Measurements from ENCODE around the gene PTH1R. TPM values are rescaled to one million over a fixed set of nuclear protein-coding genes. Genes with fewer than 3 reads are reported as not detected.
"Not testable (repeated sequence)": the region's sequence is repeated elsewhere in the genome, so short reads cannot be mapped to it uniquely, and the experiment has no call there.

Gene PTH1R
- total RNA-seq, 1 donor from 2014 or later, result 14.5 TPM

DNA sequence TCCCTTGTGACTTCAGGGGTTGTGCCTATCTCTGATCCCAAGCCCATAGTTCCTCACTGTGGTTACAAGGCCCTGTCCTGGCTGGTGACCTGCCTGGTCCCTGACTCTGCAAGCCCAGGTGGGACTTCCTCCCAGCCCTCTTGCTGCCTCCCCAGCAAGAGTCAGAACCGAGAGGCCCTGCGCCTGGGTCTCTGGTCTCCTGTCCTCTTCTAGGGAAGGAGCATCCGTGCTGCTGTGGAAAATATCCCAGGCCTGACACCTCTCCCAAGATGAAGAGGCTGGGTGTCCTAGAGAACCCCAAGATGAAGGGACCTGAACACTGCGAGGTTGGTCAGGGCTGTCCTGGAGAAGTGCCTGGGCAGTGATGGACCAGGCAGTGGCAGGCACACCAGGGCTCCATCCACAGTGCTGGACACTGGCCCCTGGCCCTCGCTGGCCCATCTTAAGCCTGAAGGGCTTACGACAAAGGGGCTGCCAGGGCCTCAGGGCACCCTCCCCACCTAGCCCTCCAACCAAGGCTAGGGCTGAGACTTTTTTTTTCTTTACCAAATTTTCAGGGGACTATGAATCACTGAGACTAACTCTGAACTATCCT lies 32.7 kb downstream of the PTH1R start:
- H3K27ac ChIP-seq, result no peak overlapping the region
- no peaks in the 10 kb centered on the region for H3K36me3 ChIP-seq
- ATAC-seq (no peak), DNase-seq (peak; percentile 20)
- peaks cover 4% of the 10 kb centered on the region for H3K27me3 ChIP-seq (ENCODE audit: low read depth)
- TF ChIP-seq, protein P1, sequence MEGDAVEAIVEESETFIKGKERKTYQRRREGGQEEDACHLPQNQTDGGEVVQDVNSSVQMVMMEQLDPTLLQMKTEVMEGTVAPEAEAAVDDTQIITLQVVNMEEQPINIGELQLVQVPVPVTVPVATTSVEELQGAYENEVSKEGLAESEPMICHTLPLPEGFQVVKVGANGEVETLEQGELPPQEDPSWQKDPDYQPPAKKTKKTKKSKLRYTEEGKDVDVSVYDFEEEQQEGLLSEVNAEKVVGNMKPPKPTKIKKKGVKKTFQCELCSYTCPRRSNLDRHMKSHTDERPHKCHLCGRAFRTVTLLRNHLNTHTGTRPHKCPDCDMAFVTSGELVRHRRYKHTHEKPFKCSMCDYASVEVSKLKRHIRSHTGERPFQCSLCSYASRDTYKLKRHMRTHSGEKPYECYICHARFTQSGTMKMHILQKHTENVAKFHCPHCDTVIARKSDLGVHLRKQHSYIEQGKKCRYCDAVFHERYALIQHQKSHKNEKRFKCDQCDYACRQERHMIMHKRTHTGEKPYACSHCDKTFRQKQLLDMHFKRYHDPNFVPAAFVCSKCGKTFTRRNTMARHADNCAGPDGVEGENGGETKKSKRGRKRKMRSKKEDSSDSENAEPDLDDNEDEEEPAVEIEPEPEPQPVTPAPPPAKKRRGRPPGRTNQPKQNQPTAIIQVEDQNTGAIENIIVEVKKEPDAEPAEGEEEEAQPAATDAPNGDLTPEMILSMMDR (IDR thresholded peaks at IDR 0.05), result no peak
- H3K9me3 ChIP-seq, result no peaks in the 10 kb centered on the region
- intact Hi-C loops (cut with DNase I), result no loop called here
- no peak overlapping the region for H3K4me3 ChIP-seq
- H3K4me1 ChIP-seq, result peaks cover 26% of the 10 kb centered on the region

DNA sequence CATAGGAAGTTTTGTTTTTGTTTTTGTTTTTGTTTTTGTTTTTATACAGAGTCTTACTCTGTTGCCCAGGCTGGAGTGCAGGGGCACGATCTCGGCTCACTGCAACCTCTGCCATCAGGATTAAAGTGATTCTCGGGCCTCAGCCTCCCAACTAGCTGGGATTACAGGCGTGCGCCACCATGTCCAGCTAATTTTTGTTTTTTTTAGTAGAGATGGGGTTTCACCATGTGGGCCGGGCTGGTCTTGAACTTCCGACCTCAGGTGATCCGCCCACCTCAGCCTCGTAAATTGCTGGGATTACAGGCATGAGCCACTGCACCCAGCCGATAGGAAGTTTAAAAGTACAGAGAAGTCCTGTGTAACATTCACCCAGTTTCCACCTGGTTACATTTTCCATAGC lies 33.4 kb downstream of the PTH1R start:
- ATAC-seq; intact Hi-C loops (cut with DNase I); H3K27ac ChIP-seq; H3K36me3 ChIP-seq; H3K9me3 ChIP-seq; H3K4me3 ChIP-seq; H3K27me3 ChIP-seq (ENCODE audit: low read depth); DNase-seq: not testable (repeated sequence)
- peaks cover 26% of the 10 kb centered on the region for H3K4me1 ChIP-seq

DNA sequence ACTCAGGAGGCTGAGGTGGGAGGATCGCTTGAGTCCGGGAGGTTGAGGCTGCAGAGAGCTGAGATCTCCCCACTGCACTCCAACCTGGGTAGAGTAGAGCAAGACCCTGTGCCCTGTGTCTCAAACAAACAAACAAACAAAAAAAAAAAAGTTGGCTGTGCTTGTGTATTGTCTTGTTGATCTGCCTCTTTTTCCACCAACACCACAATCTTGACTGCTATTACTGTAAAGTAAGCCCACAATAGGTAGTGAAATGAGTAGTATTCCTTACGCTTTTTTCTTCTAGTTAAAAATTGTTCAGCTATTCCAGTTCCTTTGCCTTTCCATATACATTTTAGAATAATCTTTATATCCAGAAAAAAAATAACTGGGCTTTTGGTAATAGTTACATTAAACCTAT lies 35.5 kb downstream of the PTH1R start:
- no peak overlapping the region for H3K4me3 ChIP-seq
- peaks cover 4% of the 10 kb centered on the region for H3K27me3 ChIP-seq (ENCODE audit: low read depth)
- peaks cover 11% of the 10 kb centered on the region for H3K36me3 ChIP-seq
- H3K27ac ChIP-seq, result no peak overlapping the region
- H3K4me1 ChIP-seq, result peaks cover 25% of the 10 kb centered on the region
- no peak for DNase-seq
- no peak for ATAC-seq
- H3K9me3 ChIP-seq, result peaks cover 3% of the 10 kb centered on the region
- intact Hi-C loops (cut with DNase I), result no loop called here
- TF ChIP-seq, protein P1 (IDR thresholded peaks at IDR 0.05), result no peak

DNA sequence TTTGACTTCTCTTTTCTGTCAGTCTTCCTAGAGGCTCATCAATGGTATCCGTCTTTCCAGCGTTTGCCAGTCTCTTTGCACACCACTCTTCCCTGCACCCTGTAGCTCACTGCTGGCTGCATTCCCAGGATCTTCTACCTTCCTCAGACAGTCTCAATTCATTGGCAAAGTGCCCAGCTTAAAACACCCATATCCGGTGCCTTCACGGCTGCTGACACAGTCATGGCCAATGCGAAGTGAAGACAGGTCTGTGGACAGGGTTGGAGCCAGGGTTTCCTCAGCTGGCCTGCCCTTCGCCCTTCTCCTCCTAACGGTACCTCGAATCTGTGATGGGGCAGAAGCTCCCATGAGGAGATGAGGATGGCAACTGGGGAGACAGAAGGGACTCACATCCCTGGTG lies 36.1 kb downstream of the PTH1R start:
- H3K4me3 ChIP-seq, result no peak overlapping the region
- TF ChIP-seq, protein P1 (IDR thresholded peaks at IDR 0.05), result no peak
- H3K27ac ChIP-seq, result no peak overlapping the region
- peaks cover 4% of the 10 kb centered on the region for H3K27me3 ChIP-seq (ENCODE audit: low read depth)
- DNase-seq, result no peak
- peaks cover 18% of the 10 kb centered on the region for H3K36me3 ChIP-seq
- H3K9me3 ChIP-seq, result peaks cover 3% of the 10 kb centered on the region
- ATAC-seq, result peak in 1 of 2 donors; percentile 7
- H3K4me1 ChIP-seq, result peaks cover 18% of the 10 kb centered on the region
- intact Hi-C loops (cut with DNase I), result no loop called here

DNA sequence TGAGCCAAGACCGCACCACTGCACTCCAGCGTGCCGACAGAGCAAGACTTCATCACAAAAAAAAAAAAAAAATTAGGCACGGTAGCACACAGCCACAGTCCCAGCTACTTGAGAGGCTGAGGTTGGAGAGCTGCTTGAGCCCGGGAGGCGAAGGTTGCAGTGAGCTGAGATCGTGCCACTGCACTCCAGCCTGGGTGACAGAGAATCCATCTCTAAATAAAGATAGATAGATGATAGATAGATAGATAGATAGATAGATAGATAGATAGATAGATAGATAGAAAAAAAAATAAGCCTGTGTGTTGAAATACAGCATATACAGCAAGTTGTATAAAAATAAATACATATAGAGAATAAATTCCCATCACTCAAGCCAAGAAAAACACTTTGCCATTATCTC lies 37.3 kb downstream of the PTH1R start:
- intact Hi-C loops (cut with DNase I), result no loop called here
- Histone ChIP-seq H3K27me3 (ENCODE audit: low read depth) (no peaks in the 10 kb centered on the region), H3K4me3 (no peak overlapping the region), H3K27ac (no peak overlapping the region), H3K36me3 (peaks cover 30% of the 10 kb centered on the region), H3K9me3 (peaks cover 3% of the 10 kb centered on the region), H3K4me1 (peaks cover 7% of the 10 kb centered on the region)
- DNase-seq, result peak; percentile 30
- peak in 1 of 2 donors; percentile 42 for ATAC-seq
- TF ChIP-seq, protein P1 (IDR thresholded peaks at IDR 0.05), result no peak

DNA sequence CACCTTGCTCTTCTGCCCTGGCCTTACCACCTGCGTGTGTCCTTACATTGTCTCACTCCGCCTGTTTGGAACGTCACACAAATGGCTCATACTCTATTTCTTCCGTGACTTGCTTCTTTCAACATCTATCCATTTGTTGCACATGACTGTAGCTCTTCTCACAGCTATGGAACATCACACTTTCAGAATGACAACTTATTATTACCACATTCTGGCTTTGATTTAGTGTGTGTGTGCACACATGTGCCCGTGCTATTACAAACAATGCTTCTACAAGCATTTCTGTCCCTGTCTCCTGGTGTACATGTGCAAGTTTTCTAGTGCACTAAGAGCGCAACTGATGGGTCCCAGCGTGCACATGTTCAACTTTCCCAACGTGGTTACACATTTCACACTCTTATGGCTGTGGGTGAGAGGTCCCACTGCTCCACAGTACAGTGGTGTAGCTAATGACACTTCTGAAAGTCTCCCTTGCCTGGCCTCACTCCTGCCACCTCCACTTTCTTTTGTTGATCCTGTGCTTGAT lies 37.8 kb downstream of the PTH1R start:
- H3K4me1 ChIP-seq, result peaks cover 7% of the 10 kb centered on the region
- H3K27ac ChIP-seq, result no peak overlapping the region
- peaks cover 3% of the 10 kb centered on the region for H3K9me3 ChIP-seq
- H3K36me3 ChIP-seq, result peaks cover 35% of the 10 kb centered on the region
- TF ChIP-seq, protein P1 (IDR thresholded peaks at IDR 0.05), result no peak
- DNase-seq, result no peak
- no peak for ATAC-seq
- intact Hi-C loops (cut with DNase I), result no loop called here
- no peaks in the 10 kb centered on the region for H3K27me3 ChIP-seq (ENCODE audit: low read depth)
- H3K4me3 ChIP-seq, result no peak overlapping the region
